GM18868 (cell line): ENCODE data around the gene EVC2.
A peak's percentile ranks its signal among the peaks of the same experiment; 100 is the strongest.
"Not testable (repeated sequence)": the region's sequence is repeated elsewhere in the genome, so short reads cannot be mapped to it uniquely, and the experiment has no call there.

Experiments used
- ATAC-seq: cut with Tn5 transposase; IDR thresholded peaks from one replicate; pipeline ENCODE4 v1.9.1; 2021; ENCODE audit warnings: mild to moderate bottlenecking, moderate library complexity; ENCODE audit not compliant: unreplicated experiment

EVC2 gene

GRCh38 chr4:5742968-5743367 lies 34.6 kb upstream of the EVC2 start:
- no peak for ATAC-seq

GRCh38 chr4:5742388-5742787 lies 34.0 kb upstream of the EVC2 start:
- no peak for ATAC-seq

GRCh38 chr4:5738061-5738460 lies 29.7 kb upstream of the EVC2 start:
- ATAC-seq, result no peak

GRCh38 chr4:5735463-5735862 lies 27.1 kb upstream of the EVC2 start:
- ATAC-seq, result no peak

GRCh38 chr4:5734853-5735252 lies 26.5 kb upstream of the EVC2 start:
- ATAC-seq, result no peak

- ATAC-seq, result no peak
Measured at GRCh38 chr4:5732158-5732557, 23.8 kb upstream of the EVC2 start.

GRCh38 chr4:5730993-5731990 lies 22.9 kb upstream of the EVC2 start:
- no peak for ATAC-seq

GRCh38 chr4:5730436-5730835 lies 22.1 kb upstream of the EVC2 start:
- no peak for ATAC-seq

GRCh38 chr4:5728412-5728811 lies 20.1 kb upstream of the EVC2 start:
- ATAC-seq, result not testable (repeated sequence)

- no peak for ATAC-seq
Measured at GRCh38 chr4:5724377-5724776, 16.0 kb upstream of the EVC2 start.

- no peak for ATAC-seq
Measured at GRCh38 chr4:5722328-5722727, 14.0 kb upstream of the EVC2 start.

- no peak for ATAC-seq
Measured at GRCh38 chr4:5721923-5722322, 13.6 kb upstream of the EVC2 start.

GRCh38 chr4:5720980-5721379 lies 12.6 kb upstream of the EVC2 start:
- ATAC-seq, result no peak

- no peak for ATAC-seq
Measured at GRCh38 chr4:5720157-5720850, 11.9 kb upstream of the EVC2 start.

- peak; percentile 77 for ATAC-seq
Measured at GRCh38 chr4:5719350-5720055, 11.1 kb upstream of the EVC2 start.

- ATAC-seq, result no peak
Measured at GRCh38 chr4:5718411-5718810, 10.1 kb upstream of the EVC2 start.

- no peak for ATAC-seq
Measured at GRCh38 chr4:5717449-5718158, 9.2 kb upstream of the EVC2 start.

GRCh38 chr4:5716391-5716790 lies 8.0 kb upstream of the EVC2 start:
- no peak for ATAC-seq

GRCh38 chr4:5715357-5715756 lies 7.0 kb upstream of the EVC2 start:
- no peak for ATAC-seq

GRCh38 chr4:5713861-5714260 lies 5.5 kb upstream of the EVC2 start:
- no peak for ATAC-seq

- no peak for ATAC-seq
Measured at GRCh38 chr4:5712931-5713330, 4.6 kb upstream of the EVC2 start.
